Non-pigmented ciliary epithelial cell (primary cell): ENCODE data around the gene PHLPP2.
A peak's percentile ranks its signal among the peaks of the same experiment; 100 is the strongest.

Experiments used
- DNase-seq: peaks from one replicate; pipeline ENCODE4 v3.0.0-alpha.2; 2010; ENCODE audit warnings: low read depth

PHLPP2 gene

GRCh38 chr16:71666928-71667707, 57.4 kb downstream of the PHLPP2 start:
- no peak for DNase-seq

- DNase-seq: no peak
Measured at GRCh38 chr16:71666264-71666663, 58.2 kb downstream of the PHLPP2 start.

GRCh38 chr16:71659471-71659870, 65.0 kb downstream of the PHLPP2 start:
- no peak for DNase-seq

GRCh38 chr16:71658771-71659170, 65.7 kb downstream of the PHLPP2 start:
- no peak for DNase-seq

- no peak for DNase-seq
Measured at GRCh38 chr16:71649704-71650103, 74.8 kb downstream of the PHLPP2 start.

GRCh38 chr16:71648921-71649320, 75.6 kb downstream of the PHLPP2 start:
- no peak for DNase-seq

GRCh38 chr16:71648162-71648561, 76.3 kb downstream of the PHLPP2 start:
- DNase-seq: no peak

GRCh38 chr16:71647391-71647790, 77.1 kb downstream of the PHLPP2 start:
- no peak for DNase-seq

GRCh38 chr16:71645450-71645849, 79.1 kb downstream of the PHLPP2 start:
- no peak for DNase-seq

GRCh38 chr16:71637398-71637797, 87.1 kb downstream of the PHLPP2 start:
- peak; percentile 88 for DNase-seq

- DNase-seq: no peak
Measured at GRCh38 chr16:71635632-71636031, 88.9 kb downstream of the PHLPP2 start.

- no peak for DNase-seq
Measured at GRCh38 chr16:71631776-71632175, 92.7 kb downstream of the PHLPP2 start.

- no peak for DNase-seq
Measured at GRCh38 chr16:71630808-71631207, 93.7 kb downstream of the PHLPP2 start.

- DNase-seq: no peak
Measured at GRCh38 chr16:71629278-71630016, 95.1 kb downstream of the PHLPP2 start.

- DNase-seq: peak; percentile 18
Measured at GRCh38 chr16:71628810-71629209, 95.7 kb downstream of the PHLPP2 start.

- DNase-seq: no peak
Measured at GRCh38 chr16:71627731-71628181, 96.7 kb downstream of the PHLPP2 start.

- DNase-seq: no peak
Measured at GRCh38 chr16:71626858-71627213, 97.7 kb downstream of the PHLPP2 start.

- no peak for DNase-seq
Measured at GRCh38 chr16:71626018-71626857, 98.3 kb downstream of the PHLPP2 start, which contains the start of gene MARVELD3. Gene MARVELD3, plus strand, starts transcription at chr16:71626184. Its CDS starts 46 bp downstream, at chr16:71626230.

GRCh38 chr16:71625113-71625850, 99.2 kb downstream of the PHLPP2 start:
- DNase-seq: no peak

- no peak for DNase-seq
Measured at GRCh38 chr16:71623597-71623996, 100.9 kb downstream of the PHLPP2 start.

- no peak for DNase-seq
Measured at GRCh38 chr16:71622088-71622487, 102.4 kb downstream of the PHLPP2 start.

- no peak for DNase-seq
Measured at GRCh38 chr16:71618429-71618828, 106.1 kb downstream of the PHLPP2 start.
